ENCODE data around the gene PARP6. TPM values are rescaled to one million over a fixed set of nuclear protein-coding genes. Genes with fewer than 3 reads are reported as not detected.
A peak's percentile ranks its signal among the peaks of the same experiment; 100 is the strongest.

The PARP6 gene
- total RNA-seq, 2 donors from 2014 or later, result 34.4 to 85.8 TPM

- Histone ChIP-seq H3K27ac (no peak overlapping the region), H3K4me3 (no peak overlapping the region), H3K9me3 (no peaks in the 10 kb centered on the region), H3K36me3 (no peaks in the 10 kb centered on the region), H3K27me3 (replicated peaks; ENCODE audit: insufficient read depth) (no peaks in the 10 kb centered on the region), H3K4me1 (replicated peaks) (peaks cover 10% of the 10 kb centered on the region)
- intact Hi-C loops (cut with DNase I), result loop anchor here (5.0 kb wide), 2 partner anchors 36 to 39 kb away; partner anchors contain the start of genes GRAMD2A and PARP6
- TF ChIP-seq POLR2AphosphoS5 (IDR thresholded peaks at IDR 0.05) (no peak), POLR2A (IDR thresholded peaks at IDR 0.05) (no peak), CTCF (IDR thresholded peaks at IDR 0.05) (no peak)
- no peak for DNase-seq (ENCODE audit: low spot score)
- WGBS, result 97% methylated on average over 6 of the region's 6 CpGs
Measured at GRCh38 chr15:72233769-72234168, 38.6 kb downstream of the PARP6 start.

- H3K27me3 ChIP-seq (replicated peaks; ENCODE audit: insufficient read depth), result no peaks in the 10 kb centered on the region
- H3K27ac ChIP-seq, result peak overlapping the region; percentile 96 to 98
- intact Hi-C loops (cut with DNase I), result loop anchor here (5.0 kb wide), 2 partner anchors 35 to 40 kb away; partner anchors contain the start of genes GRAMD2A and PARP6
- peaks cover 19% of the 10 kb centered on the region for H3K4me1 ChIP-seq (replicated peaks)
- H3K4me3 ChIP-seq, result peak overlapping the region; percentile 74 to 95
- peak; percentile 31 for TF ChIP-seq POLR2AphosphoS5 (IDR thresholded peaks at IDR 0.05)
- TF ChIP-seq CTCF (IDR thresholded peaks at IDR 0.05), result peak in 1 of 4 experiments; percentile 10
- TF ChIP-seq POLR2A (IDR thresholded peaks at IDR 0.05), result no peak
- WGBS, result 2% methylated on average over 16 of the region's 16 CpGs
- DNase-seq (ENCODE audit: low spot score), result peak; percentile 67
- H3K9me3 ChIP-seq, result no peaks in the 10 kb centered on the region
- no peaks in the 10 kb centered on the region for H3K36me3 ChIP-seq
Measured at GRCh38 chr15:72231833-72232478, 40.4 kb downstream of the PARP6 start.

DNA sequence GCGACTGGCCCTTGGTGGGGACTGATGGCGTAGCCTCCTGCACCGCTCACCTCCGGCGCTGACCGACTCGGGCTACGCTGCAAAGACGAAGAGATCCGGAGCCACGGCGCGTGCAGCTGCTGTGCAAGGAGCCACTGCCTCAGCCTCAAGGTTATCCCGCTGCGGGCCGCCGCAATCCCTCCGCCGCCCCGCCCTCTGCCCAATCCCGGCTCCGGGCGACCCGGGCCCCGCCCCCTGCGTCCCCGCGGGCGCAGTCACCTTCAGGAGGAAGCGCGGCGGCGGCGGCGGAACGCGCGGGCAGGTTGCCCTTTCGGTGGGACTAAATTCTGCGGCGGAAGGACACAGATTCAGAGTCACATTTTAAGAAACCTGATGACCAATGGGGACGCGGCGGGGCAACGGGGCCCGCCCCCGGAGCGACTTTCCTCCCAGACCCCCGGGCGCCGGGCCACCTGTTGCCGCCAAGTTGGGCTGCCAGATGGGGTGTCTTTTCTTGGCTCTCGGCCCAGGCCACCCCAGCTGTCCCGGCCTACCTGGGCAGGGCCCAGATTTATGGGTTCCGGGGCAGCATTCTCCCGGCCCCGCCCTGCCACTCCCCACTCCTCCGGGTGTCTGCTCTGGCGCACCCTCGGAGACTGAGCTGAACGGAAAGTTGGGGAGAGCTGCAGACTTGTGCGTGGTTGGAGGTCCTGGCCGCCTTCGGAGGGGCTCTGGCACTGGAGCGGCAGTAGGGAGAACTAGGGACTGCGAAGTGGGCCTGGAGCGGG lies 41.1 kb downstream of the PARP6 start, which contains the start of gene PKM:
Gene PKM, minus strand, starts transcription at position 125 of the 767 bp plus-strand sequence. CDS start 12,093 bp downstream, outside the sequence.
- peak; percentile 97 for DNase-seq (ENCODE audit: low spot score)
- intact Hi-C loops (cut with DNase I), result loop anchor here (5.0 kb wide), 2 partner anchors 34 to 41 kb away; partner anchors contain the start of genes GRAMD2A and PARP6
- H3K27me3 ChIP-seq (replicated peaks; ENCODE audit: insufficient read depth), result no peaks in the 10 kb centered on the region
- no peaks in the 10 kb centered on the region for H3K9me3 ChIP-seq
- peak; percentile 96 for TF ChIP-seq POLR2A (IDR thresholded peaks at IDR 0.05)
- peak in 1 of 4 experiments; percentile 16 for TF ChIP-seq CTCF (IDR thresholded peaks at IDR 0.05)
- TF ChIP-seq POLR2AphosphoS5 (IDR thresholded peaks at IDR 0.05), result peak; percentile 87
- H3K4me3 ChIP-seq, result peak within 1 kb of the TSS; percentile 74 to 95
- H3K27ac ChIP-seq, result peak within 1 kb of the TSS; percentile 96 to 98
- H3K4me1 ChIP-seq (replicated peaks), result peaks cover 23% of the 10 kb centered on the region
- under 1% methylated on average over 60 of the region's 67 CpGs for WGBS
- no peaks in the 10 kb centered on the region for H3K36me3 ChIP-seq

GRCh38 chr15:72230197-72231065 lies 41.9 kb downstream of the PARP6 start:
- TF ChIP-seq CTCF (IDR thresholded peaks at IDR 0.05) (peak in 1 of 4 experiments; percentile 2), POLR2A (IDR thresholded peaks at IDR 0.05) (peak; percentile 83), POLR2AphosphoS5 (IDR thresholded peaks at IDR 0.05) (peak; percentile 78)
- Histone ChIP-seq H3K36me3 (no peaks in the 10 kb centered on the region), H3K4me1 (replicated peaks) (peaks cover 23% of the 10 kb centered on the region), H3K9me3 (no peaks in the 10 kb centered on the region), H3K27me3 (replicated peaks; ENCODE audit: insufficient read depth) (no peaks in the 10 kb centered on the region), H3K27ac (peak overlapping the region; percentile 96 to 98), H3K4me3 (peak overlapping the region; percentile 74 to 95)
- intact Hi-C loops (cut with DNase I), result loop anchor here (5.0 kb wide), 2 partner anchors 33 to 42 kb away; partner anchors contain the start of genes GRAMD2A and PARP6
- WGBS, result under 1% methylated on average over 79 of the region's 79 CpGs
- DNase-seq (ENCODE audit: low spot score), result peak; percentile 90

All from prostate gland (tissue), 2 donors.